HG02943 (cell line): Measurements from ENCODE around the gene GCN1.

Source experiments
- ATAC-seq: cut with Tn5 transposase; IDR thresholded peaks from one replicate; pipeline ENCODE4 v1.9.1; 2021; ENCODE audit warnings: mild to moderate bottlenecking, low read depth, moderate library complexity; ENCODE audit not compliant: unreplicated experiment

GCN1 gene

GRCh38 chr12:120229487-120230325 lies 35.2 kb upstream of the GCN1 start:
- ATAC-seq: no peak

DNA sequence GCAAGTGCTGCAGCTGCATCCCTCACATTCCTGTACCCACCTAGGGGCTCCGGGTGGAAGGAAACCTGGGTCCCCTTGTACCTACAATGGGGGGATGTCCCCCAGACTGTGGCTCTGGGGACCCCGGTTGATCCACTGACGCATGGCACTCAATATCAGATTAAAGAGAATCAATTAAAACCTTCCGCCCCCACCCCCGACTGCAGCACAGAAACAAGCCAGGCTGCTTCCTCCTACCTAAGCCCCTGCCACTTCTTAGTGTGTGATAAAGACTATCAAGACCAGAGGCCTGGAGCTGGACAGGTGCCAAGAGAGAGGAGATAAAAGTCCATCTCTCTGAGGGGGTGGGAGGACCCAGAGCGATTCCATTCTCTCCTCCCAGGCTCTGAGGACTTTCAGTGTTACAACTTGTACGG lies 34.6 kb upstream of the GCN1 start:
- ATAC-seq: no peak

DNA sequence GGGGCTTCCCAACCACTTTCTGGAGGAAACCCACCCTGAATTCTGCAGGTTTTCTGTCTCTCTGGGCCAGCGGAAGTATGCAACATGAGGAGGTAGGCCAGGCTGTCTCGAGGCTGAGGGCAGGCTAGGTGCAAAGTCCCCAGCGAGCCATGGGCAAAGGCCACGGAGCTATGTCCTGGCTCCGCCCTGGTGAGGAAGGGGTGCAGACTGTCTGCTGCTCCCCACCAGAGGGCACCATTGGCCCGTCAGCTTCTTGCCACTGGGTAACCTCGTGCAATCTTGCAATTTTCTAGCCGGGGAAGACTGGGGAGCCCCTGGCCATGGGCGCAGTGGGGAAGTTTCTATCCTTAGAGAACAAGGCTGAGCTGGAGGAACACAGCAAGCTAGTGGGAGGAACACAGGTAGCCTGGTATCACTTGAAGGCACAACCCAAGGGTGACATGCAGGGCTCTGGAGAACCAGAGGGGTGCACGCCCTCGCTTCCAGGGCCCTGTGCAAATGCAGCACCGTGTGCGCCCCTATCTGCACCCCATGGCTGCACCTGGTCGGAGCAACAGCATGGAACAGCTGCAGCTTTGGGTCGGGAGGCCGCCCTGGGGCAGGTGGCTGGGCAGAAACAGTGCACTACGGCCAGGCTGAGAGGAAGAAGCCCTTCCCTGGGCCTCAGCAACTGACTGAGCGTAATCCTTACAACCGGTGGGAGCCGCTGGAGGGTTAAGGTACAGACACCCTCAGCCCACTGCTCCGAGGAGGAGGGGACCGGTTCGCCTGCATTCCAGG lies 34.0 kb upstream of the GCN1 start:
- peak; percentile 63 for ATAC-seq

DNA sequence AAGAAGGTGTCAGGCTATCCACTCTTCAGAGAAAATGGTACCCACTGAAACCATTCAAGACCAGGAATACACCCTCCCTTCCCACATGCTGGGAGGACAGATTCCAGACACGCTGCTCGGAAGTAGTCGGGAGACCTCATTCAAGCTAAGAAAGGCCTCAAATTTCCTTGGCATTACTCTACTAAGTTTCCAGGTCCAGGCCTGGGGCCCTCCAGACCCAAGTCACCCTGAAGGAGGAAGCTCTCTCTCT lies 33.5 kb upstream of the GCN1 start:
- no peak for ATAC-seq

DNA sequence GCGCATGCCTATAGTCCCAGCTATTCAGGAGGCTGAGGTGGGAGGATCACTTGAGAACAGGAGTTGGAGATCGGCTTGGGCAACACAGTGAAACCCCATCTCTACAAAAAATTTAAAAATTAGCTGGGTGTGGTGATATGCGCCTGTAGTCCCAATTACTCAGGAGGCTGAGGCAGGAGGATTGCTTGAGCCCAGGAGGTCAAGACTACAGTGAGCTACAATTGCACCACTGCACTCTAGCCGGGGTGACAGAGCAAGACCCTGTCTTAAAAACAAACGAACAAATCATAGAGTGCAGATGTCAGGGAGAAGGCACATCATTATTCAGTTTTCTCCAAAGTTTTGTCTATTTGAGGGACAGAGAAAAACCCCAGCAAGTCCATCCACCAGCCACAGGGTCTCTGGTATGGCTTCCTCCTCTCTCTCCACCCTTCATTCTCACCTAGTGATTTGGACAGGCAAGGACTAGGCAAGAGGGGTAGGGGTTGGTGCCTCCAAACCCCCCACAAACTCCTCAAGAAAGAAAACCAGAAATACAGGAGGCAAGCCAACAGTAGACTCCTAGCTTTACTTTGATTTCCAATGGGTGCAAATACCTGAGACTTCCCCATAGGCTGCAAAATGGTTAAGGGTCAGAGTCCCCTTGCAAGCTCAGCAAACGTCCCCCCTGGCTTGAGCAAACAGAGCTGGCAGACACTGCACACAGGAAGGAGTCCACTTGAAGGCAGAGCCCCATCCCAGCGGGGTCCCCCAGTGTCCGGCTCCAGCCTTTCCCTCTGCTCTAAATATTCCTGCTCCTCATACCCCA lies 32.9 kb upstream of the GCN1 start:
- no peak for ATAC-seq

DNA sequence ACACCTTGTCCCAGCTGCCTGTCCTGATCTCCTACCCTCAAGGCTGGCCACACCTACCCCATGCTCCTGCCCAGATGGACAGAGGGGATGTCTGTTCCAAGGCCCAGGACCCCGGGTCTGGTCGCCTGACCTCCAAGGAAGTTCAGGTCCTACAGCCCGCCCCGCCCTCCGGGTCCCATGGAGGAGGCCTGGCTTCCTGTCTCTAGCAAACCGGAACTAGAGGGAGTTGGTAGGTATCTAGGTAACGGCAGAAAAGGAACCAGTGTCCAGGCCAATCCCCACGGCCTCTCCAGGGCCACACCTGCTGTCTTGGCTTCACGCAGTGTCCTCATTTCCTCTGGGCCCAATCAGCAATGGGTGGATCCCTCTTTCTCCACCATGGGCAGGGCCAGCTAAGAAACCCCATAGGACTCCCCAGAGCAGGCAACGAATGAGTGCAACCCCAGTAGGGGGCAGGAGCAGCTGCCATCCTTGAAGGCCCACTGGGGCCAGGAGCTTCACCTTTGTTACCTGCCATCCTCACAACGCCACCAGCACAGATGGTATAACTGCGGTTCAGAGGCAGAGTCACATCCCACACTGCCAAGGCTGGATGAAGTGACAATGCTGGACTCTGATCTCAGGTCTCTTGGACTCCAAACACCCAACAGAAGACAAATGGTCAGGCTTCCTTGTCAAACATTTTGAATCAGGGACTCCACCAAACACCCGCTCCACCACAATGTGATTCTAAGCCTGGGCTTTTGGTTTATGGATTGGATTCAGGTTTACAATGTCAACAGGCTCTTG lies 31.5 kb upstream of the GCN1 start:
- ATAC-seq: no peak

- no peak for ATAC-seq
These were observed 30.7 kb upstream of the GCN1 start for GRCh38 chr12:120225200-120225558.

DNA sequence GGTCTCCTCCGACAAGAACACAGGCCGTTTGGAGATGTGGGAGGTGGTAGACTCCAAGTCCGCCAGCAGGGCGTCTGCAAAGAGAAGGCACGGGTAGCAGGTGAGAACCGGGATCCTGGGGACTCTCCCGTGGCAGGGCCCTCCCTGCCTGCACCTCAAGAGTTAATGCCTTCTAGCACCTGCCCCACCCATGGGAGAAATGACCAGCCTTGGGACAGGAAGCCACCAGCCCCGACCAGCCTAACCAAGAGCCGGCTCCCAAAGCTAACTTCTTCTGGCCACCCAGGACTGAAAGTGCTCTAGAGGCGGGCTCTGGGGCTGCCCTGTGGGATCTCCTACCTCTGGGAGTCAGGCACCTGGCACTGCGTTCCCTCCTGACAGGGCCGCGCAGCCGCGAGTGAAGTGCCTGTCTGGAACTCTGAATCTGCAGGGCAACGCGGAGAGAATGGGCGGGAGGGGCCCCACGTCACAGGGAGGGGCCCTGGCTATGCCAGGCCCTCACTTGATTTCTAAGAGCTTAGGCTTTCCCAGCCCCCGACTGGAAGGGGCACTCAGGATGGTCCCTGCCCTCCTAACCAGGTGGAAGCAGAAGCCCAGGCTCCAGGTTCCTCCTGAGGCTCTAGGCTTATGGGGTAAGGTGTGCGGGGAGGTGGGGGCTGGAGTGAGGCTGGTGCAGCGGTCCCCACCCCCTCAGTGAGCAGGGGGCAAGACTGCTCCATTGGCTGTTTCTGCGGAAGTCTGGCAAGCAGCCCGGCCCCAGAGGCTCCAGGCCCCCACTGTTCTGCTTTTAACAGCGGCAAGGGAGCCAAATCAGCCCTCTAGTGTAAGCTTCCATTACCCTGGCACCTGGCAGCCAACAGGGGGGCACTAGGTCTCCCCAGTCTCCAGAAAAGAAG lies 30.0 kb upstream of the GCN1 start:
- ATAC-seq: no peak

GRCh38 chr12:120223458-120224303 lies 29.2 kb upstream of the GCN1 start:
- no peak for ATAC-seq

- ATAC-seq: no peak
These were observed 27.8 kb upstream of the GCN1 start for GRCh38 chr12:120222288-120222832.

- ATAC-seq: no peak
These were observed 27.0 kb upstream of the GCN1 start for GRCh38 chr12:120221576-120221900.

DNA sequence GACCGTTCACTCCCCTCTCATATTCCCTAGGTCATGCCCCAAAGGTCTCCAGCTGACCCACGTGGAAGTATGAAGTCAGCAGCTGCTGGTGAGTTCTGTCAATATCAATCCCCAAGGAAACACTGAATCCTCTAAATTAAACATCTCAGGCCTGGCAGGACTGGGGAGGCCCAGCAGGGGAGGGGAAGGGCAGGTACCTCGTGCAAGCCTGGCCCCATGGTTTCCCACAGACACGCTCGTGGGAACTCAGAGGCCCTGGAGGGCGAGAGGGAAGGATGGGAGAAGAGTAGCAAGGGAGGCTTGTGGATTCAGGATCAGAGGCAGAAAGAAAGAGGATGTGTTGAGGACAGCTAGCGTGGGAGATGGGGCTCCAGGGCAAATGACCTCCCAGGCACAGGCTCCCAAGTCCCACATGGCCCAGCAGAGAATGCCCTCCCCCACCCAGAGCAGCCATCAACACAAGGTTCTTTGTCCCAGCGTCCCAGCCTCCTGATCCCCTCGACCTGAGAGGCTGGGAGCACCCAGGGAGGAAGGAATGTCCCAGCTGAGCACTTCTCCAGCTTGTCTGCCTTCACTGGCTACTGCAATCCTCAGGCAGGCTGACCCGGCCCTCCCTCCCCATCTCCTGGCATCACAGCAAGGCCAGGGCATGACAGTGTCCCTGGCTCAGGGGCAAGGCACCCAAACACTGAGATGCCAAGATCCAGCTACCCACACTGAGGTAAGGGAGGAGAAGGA lies 26.5 kb upstream of the GCN1 start:
- ATAC-seq: no peak

DNA sequence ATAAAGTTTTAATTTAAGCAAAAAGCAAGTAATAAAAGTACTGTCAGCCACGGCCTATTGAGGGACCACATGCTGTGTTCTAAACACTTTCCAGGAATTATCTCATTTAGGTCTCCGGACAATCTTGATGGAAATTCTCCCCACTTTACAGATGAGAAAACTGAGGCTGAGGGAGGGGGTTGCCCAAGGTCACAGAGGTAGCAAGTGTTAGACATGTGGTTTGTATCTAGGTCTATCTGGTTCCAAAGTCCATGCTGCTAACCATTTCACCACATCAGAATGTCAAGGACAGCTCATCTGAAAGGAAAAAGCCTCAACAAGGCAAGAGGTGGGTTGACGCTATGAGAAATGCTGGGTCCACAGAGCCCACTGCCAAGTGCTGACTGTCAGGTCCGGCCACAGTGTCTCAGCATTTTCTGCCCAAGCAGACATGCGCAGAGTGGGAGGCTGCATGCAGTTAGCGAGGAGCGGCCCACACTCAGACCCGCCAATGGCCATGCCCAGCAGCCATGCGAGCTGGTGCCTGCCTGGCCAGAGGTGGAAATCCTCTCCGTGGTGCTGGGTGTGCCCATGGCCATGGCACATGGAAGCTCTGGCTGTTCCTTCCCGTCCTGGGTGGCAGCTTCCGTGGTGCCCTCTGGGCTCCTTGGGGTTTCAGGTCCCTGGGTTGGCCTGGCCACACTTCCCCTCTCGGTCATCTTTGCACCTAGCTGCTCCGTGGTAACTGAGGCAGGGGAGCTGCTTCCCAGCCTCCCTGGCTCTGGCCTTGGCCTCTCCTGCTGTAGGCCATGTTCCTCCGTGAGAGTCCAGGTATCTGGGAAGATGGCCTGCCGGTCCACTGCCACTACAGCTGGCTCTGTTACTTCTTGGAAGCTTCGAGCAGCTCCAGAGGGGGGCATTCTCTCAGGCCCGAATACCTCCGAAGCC lies 24.4 kb upstream of the GCN1 start:
- no peak for ATAC-seq

DNA sequence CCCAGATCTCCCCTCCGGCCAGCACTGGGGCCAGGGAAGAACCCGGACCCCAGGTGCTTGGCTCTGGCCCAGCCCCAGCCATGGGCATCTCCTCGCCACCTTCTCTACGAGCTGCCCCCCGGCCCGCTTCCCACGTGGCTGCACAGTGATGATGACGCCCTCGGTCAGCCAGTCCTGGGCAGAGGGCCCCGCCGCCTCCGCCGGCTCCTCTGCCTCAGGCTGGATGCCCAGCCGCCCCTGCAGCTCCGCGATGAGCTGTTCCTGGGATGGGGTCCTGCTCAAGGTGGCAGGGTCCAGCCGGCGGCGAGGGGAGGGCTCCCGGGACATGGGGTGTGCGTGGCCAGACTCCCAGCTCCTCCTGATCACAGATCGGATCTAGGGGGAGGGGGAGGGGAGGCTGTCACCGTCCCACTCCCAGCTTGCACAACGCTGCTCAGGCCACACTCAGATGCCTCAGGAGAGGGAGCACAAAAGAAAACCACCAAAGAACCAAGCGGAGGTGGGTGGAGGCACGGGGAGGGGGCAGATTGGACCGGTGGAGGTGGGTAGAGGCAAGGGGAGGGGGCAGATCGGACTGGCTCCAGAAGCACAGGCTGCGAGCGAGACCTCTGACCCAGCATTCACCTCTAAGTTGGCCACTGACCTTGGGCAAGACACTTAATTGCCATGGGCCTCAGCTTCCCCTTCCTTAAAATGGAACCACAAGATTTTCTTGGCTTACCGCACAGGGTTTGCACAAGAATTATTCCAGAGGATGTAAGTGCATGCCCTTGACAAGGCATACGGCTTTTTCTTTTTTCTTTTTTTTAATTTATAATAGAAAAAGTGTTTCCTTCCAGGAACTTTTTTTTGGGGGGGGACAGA lies 22.5 kb upstream of the GCN1 start:
- ATAC-seq: no peak

GRCh38 chr12:120215766-120216735 lies 21.5 kb upstream of the GCN1 start:
- ATAC-seq: no peak
